ENCODE results near the gene ENG. TPM values are rescaled to one million over a fixed set of nuclear protein-coding genes. Genes with fewer than 3 reads are reported as not detected.
"Not testable (repeated sequence)": the region's sequence is repeated elsewhere in the genome, so short reads cannot be mapped to it uniquely, and the experiment has no call there.

The ENG gene
- total RNA-seq, 1 donor from 2014 or later: 322 TPM

GRCh38 chr9:127870153-127870491 is 15.7 kb upstream of the ENG start:
- ATAC-seq; intact Hi-C loops (cut with DNase I); H3K9me3 ChIP-seq; H3K4me3 ChIP-seq; H3K27ac ChIP-seq; H3K27me3 ChIP-seq; DNase-seq: not testable (repeated sequence)
- TF ChIP-seq, protein P1, sequence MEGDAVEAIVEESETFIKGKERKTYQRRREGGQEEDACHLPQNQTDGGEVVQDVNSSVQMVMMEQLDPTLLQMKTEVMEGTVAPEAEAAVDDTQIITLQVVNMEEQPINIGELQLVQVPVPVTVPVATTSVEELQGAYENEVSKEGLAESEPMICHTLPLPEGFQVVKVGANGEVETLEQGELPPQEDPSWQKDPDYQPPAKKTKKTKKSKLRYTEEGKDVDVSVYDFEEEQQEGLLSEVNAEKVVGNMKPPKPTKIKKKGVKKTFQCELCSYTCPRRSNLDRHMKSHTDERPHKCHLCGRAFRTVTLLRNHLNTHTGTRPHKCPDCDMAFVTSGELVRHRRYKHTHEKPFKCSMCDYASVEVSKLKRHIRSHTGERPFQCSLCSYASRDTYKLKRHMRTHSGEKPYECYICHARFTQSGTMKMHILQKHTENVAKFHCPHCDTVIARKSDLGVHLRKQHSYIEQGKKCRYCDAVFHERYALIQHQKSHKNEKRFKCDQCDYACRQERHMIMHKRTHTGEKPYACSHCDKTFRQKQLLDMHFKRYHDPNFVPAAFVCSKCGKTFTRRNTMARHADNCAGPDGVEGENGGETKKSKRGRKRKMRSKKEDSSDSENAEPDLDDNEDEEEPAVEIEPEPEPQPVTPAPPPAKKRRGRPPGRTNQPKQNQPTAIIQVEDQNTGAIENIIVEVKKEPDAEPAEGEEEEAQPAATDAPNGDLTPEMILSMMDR (IDR thresholded peaks at IDR 0.05): peak; percentile 23
- Histone ChIP-seq H3K4me1 (peaks cover 27% of the 10 kb centered on the region), H3K36me3 (peaks cover 47% of the 10 kb centered on the region)

GRCh38 chr9:127869310-127870152 is 15.1 kb upstream of the ENG start:
- ATAC-seq (peak; percentile 90), DNase-seq (peak; percentile 94)
- TF ChIP-seq, protein P1 (IDR thresholded peaks at IDR 0.05): peak; percentile 90
- intact Hi-C loops (cut with DNase I): no loop called here
- no peak overlapping the region for H3K4me3 ChIP-seq
- H3K36me3 ChIP-seq: peaks cover 47% of the 10 kb centered on the region
- H3K27me3 ChIP-seq: no peaks in the 10 kb centered on the region
- peak overlapping the region; percentile 42 for H3K27ac ChIP-seq
- H3K9me3 ChIP-seq: no peaks in the 10 kb centered on the region
- H3K4me1 ChIP-seq: peaks cover 24% of the 10 kb centered on the region

- peak overlapping the region; percentile 42 for H3K27ac ChIP-seq
- DNase-seq: no peak
- ATAC-seq: no peak
- H3K4me3 ChIP-seq: no peak overlapping the region
- no peaks in the 10 kb centered on the region for H3K9me3 ChIP-seq
- no peaks in the 10 kb centered on the region for H3K27me3 ChIP-seq
- intact Hi-C loops (cut with DNase I): no loop called here
- peaks cover 46% of the 10 kb centered on the region for H3K36me3 ChIP-seq
- H3K4me1 ChIP-seq: peaks cover 13% of the 10 kb centered on the region
- TF ChIP-seq, protein P1 (IDR thresholded peaks at IDR 0.05): no peak
Measured at GRCh38 chr9:127868278-127868902, 13.9 kb upstream of the ENG start.

DNA sequence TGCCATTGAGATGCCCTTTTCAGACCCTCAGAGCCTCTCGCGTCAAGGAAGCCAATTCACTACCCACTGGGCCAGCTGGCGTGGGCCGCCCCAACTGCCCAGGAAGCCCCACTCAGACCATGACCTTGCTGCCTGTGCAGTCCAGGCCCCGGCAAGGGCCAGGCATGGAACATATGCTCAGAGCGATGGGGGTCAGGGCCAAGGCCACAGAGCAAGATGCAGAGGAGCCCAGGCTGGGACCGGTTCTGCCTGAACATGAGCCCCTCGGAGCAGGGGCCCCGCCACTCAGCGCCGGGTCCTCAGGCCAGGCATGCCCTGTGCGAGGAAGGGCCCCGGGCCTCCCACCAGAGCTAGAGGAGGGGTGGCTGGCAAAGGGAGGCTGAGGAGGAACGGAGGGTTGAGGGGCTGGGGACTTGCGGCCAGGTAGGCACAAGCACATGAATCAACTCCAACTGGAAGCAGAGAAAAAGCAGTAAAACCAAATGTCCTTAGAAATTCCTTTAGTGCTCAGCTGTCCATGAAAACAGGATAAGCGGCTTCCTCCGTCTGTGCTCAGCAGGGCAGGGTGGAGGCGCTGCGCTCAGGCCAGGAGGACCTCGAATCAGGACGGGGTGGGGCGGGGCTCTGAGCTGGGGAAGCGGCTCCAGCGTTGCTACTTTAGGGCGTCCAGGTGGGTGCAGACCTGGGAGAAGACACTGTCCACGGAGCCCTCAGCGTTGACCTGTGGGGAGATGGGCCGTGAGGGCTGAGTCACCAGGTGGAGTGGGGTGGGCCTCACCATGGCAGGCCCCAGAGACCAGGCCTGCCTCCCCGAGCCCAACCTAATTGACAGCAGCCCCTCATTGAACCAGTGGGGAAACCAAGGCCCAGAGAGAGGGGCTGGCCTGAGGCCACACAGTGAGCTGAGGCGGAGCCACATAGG is 13.2 kb upstream of the ENG start:
- intact Hi-C loops (cut with DNase I): no loop called here
- Histone ChIP-seq H3K4me3 (no peak overlapping the region), H3K9me3 (no peaks in the 10 kb centered on the region), H3K27me3 (no peaks in the 10 kb centered on the region), H3K27ac (peak overlapping the region; percentile 42), H3K36me3 (peaks cover 38% of the 10 kb centered on the region), H3K4me1 (peaks cover 19% of the 10 kb centered on the region)
- TF ChIP-seq, protein P1 (IDR thresholded peaks at IDR 0.05): no peak
- ATAC-seq (no peak), DNase-seq (peak; percentile 71)

GRCh38 chr9:127866535-127866934 is 12.1 kb upstream of the ENG start:
- H3K4me1 ChIP-seq: peaks cover 30% of the 10 kb centered on the region
- H3K27me3 ChIP-seq: no peaks in the 10 kb centered on the region
- H3K4me3 ChIP-seq: no peak overlapping the region
- ATAC-seq (no peak), DNase-seq (no peak)
- no peak overlapping the region for H3K27ac ChIP-seq
- H3K36me3 ChIP-seq: peaks cover 28% of the 10 kb centered on the region
- TF ChIP-seq, protein P1 (IDR thresholded peaks at IDR 0.05): no peak
- H3K9me3 ChIP-seq: no peaks in the 10 kb centered on the region
- intact Hi-C loops (cut with DNase I): no loop called here

All from upper lobe of right lung (tissue), 1 donor.